ENCODE results near the gene GUCA1C.

- TF ChIP-seq, protein P1, sequence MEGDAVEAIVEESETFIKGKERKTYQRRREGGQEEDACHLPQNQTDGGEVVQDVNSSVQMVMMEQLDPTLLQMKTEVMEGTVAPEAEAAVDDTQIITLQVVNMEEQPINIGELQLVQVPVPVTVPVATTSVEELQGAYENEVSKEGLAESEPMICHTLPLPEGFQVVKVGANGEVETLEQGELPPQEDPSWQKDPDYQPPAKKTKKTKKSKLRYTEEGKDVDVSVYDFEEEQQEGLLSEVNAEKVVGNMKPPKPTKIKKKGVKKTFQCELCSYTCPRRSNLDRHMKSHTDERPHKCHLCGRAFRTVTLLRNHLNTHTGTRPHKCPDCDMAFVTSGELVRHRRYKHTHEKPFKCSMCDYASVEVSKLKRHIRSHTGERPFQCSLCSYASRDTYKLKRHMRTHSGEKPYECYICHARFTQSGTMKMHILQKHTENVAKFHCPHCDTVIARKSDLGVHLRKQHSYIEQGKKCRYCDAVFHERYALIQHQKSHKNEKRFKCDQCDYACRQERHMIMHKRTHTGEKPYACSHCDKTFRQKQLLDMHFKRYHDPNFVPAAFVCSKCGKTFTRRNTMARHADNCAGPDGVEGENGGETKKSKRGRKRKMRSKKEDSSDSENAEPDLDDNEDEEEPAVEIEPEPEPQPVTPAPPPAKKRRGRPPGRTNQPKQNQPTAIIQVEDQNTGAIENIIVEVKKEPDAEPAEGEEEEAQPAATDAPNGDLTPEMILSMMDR (optimal IDR thresholded peaks at IDR 0.05 in 1 of 3, IDR thresholded peaks at IDR 0.05 in 1 of 3, conservative IDR thresholded peaks at IDR 0.05 in 1 of 3; ENCODE audit: extremely low read depth in 1 of 3, insufficient read depth in 2 of 3, low read length in 3 of 3), result peak; percentile 84 to 98 (median 91)
- no peak for TF ChIP-seq EZH2 (IDR thresholded peaks at IDR 0.05; ENCODE audit: low read length)
Measured at GRCh38 chr3:108914774-108915641, 38.7 kb downstream of the GUCA1C start.
